ENCODE data around the gene CYB5A. TPM values are rescaled to one million over a fixed set of nuclear protein-coding genes. Genes with fewer than 3 reads are reported as not detected.

CYB5A gene
- total and polyA plus RNA-seq, 2 of the 8 experiments (the other 6 are each of a cell fraction or from before 2014, with no cell fraction given) = 154 to 195 TPM

DNA sequence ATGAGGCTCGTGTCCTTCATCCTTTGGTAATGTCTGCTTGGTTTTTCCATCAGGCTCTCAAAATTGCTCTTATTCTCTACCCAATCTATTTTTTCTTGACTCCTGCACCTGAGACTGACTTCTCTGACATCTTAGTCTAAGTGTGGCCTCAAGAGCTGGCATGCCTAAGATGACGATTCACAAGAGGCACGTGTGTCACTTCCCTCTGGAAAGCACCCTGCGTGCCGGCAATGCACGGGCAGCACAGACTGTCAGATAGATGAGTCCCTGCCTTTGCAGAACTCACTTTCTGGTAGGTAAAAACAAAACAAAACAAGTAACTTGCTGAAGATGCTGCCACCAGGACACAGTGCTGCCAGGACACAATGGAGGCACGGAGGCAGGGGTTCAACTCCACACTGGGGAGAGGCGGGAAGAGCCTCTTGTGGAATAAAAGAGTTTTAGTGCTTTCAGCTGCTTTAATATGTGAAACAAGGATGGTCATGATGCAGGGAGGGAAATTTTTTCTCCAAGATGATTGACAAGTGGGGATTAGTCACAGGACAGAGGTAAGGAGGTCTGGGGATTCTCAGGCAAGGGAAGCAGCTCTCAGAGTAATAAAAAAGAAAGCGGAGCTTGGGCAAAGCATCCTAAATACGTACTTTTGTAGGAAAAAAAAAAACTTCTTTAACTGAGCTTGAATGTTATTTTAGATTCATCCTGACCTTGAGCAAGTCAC, 27.3 kb downstream of the CYB5A start (continued):
- TF ChIP-seq HDAC6 (IDR thresholded peaks at IDR 0.05; ENCODE audit: low read depth, low read length) = no peak
- TF ChIP-seq CHD1 (IDR thresholded peaks at IDR 0.05; ENCODE audit: low read depth, low read length) = no peak
- no peak for TF ChIP-seq SP4 (IDR thresholded peaks at IDR 0.05; ENCODE audit: low read length)
- no peak for TF ChIP-seq RNF2 (IDR thresholded peaks at IDR 0.05; ENCODE audit: borderline replicate concordance, low read depth, low read length, missing control alignments, poor library complexity, severe bottlenecking)

All from H1 (cell line).